HCT116 (cell line): ENCODE results near the gene HMGB4. TPM values are rescaled to one million over a fixed set of nuclear protein-coding genes. Genes with fewer than 3 reads are reported as not detected.

Source experiments
- ATAC-seq: fragments of 200-7000 bp; cut with Tn5 transposase; 2 replicates; pipeline ENCODE4 v1.9.1; 2020; ENCODE audit warnings: mild to moderate bottlenecking, moderate library complexity
- BruUV-seq: library from RNA; stranded (reverse); fragments of 400-500 nt; replicated peaks from 2 replicates; lab custom pipeline; 2021; lab: Mats Ljungman, UMichigan
- CTCF ChIA-PET: fragments of 300-600 bp; sonication (Branson Sonifier 250); formaldehyde crosslinking; loops from one replicate; lab custom pipeline; 2021; ENCODE audit warnings: antibody characterized with exemption; lab: Charles Lee
- POLR2A ChIA-PET: fragments of 300-600, 350-600 bp; sonication (Branson Sonifier 250); formaldehyde crosslinking; loops from one replicate; lab custom pipeline; 2021; ENCODE audit warnings: antibody characterized with exemption; lab: Charles Lee
- RAD21 ChIA-PET, 2 experiments: fragments of 300-600 bp; sonication (Branson Sonifier 250); formaldehyde crosslinking; loops; one replicate each; lab custom pipeline; 2023; ENCODE audit warnings: low total read pairs in 2 of 2; ENCODE audit not compliant: uncharacterized antibody in 2 of 2, unreplicated experiment in 2 of 2, low non-redundant PET in 1 of 2; lab: Charles Lee
- DNase-seq: peaks from one replicate; pipeline ENCODE4 v3.0.0-alpha.2; 2010; ENCODE audit warnings: low read depth, low spot score
- H2AFZ ChIP-seq: fragments of 200-600 bp; shearing (Covaris generic), sonication (generic); 2 replicates; pipeline ENCODE4 v1.6.1; 2017; ENCODE audit warnings: low read depth, mixed run types, mixed read lengths, antibody characterized with exemption, low read length; ENCODE audit not compliant: poor library complexity, severe bottlenecking
- H3K27ac ChIP-seq: 2 replicates; pipeline ENCODE4 v1.5.1; 2012; ENCODE audit warnings: low read depth, low read length
- H3K27me3 ChIP-seq: fragments of 200-600 bp; sonication (generic); 2 replicates; pipeline ENCODE4 v1.6.1; 2016; ENCODE audit warnings: mixed run types, low read length, mixed read lengths; ENCODE audit not compliant: insufficient read depth
- H3K36me3 ChIP-seq, 2 experiments: fragments of 200-500 bp in 1 of 2; fragments of 200-600 bp in 1 of 2; sonication (Bioruptor generic) in 1 of 2; sonication (generic) in 1 of 2; 2 replicates each; pipeline versions ENCODE4 v1.5.1 to v1.6.1; 2014 to 2016; ENCODE audit warnings: low read length in 2 of 2, inconsistent platforms in 1 of 2, mixed read lengths in 1 of 2, mixed run types in 1 of 2; ENCODE audit not compliant: insufficient read depth in 2 of 2, control insufficient read depth in 1 of 2
- H3K4me1 ChIP-seq, 2 experiments: fragments of 200-600 bp in 1 of 2; sonication (generic) in 1 of 2; 2 replicates each; pipeline versions ENCODE4 v1.5.1 to v1.6.1; 2012 to 2017; ENCODE audit warnings: low read length in 2 of 2, inconsistent platforms in 1 of 2, mild to moderate bottlenecking in 1 of 2, mixed read lengths in 1 of 2, mixed run types in 1 of 2, moderate library complexity in 1 of 2; ENCODE audit not compliant: insufficient read depth in 2 of 2, control insufficient read depth in 1 of 2
- H3K4me2 ChIP-seq: fragments of 200-600 bp; sonication (generic); 2 replicates; pipeline ENCODE4 v1.6.1; 2017; ENCODE audit warnings: mixed run types, low read length, mixed read lengths
- H3K4me3 ChIP-seq, 2 experiments: fragments of 200-600 bp in 1 of 2; sonication (generic) in 1 of 2; replicated peaks in 1 of 2; 2 replicates each; pipeline ENCODE4 v1.5.1; 2011 to 2016; ENCODE audit warnings: low read length in 2 of 2, control low read depth in 1 of 2, low read depth in 1 of 2, mild to moderate bottlenecking in 1 of 2, mixed read lengths in 1 of 2, mixed run types in 1 of 2
- H3K79me2 ChIP-seq: fragments of 200-600 bp; sonication (generic); 2 replicates; pipeline ENCODE4 v1.6.1; 2017; ENCODE audit warnings: mild to moderate bottlenecking, mixed run types, low read length, moderate library complexity, mixed read lengths; ENCODE audit not compliant: insufficient read depth
- H3K9ac ChIP-seq: fragments of 200-600 bp; sonication (generic); 2 replicates; pipeline ENCODE4 v1.6.1; 2016; ENCODE audit warnings: low read length, mixed read lengths
- H3K9me2 ChIP-seq: fragments of 200-600 bp; sonication (generic), shearing (Covaris generic); 2 replicates; pipeline ENCODE4 v1.6.1; 2017; ENCODE audit warnings: mixed run types, mild to moderate bottlenecking, moderate library complexity; ENCODE audit not compliant: insufficient read depth
- H3K9me3 ChIP-seq, 2 experiments: fragments of 200-500 bp in 1 of 2; fragments of 200-600 bp in 1 of 2; sonication (Bioruptor generic) in 1 of 2; sonication (generic) in 1 of 2; 2 replicates each; pipeline ENCODE4 v1.6.1; 2014 to 2017; ENCODE audit warnings: low read length in 2 of 2, mixed read lengths in 2 of 2, inconsistent platforms in 1 of 2, low read depth in 1 of 2, mild to moderate bottlenecking in 1 of 2, mixed run types in 1 of 2, moderate library complexity in 1 of 2; ENCODE audit not compliant: control insufficient read depth in 1 of 2, insufficient read depth in 1 of 2
- H4K20me1 ChIP-seq: fragments of 200-600 bp; sonication (generic), shearing (Covaris generic); 2 replicates; pipeline ENCODE4 v1.6.1; 2017; ENCODE audit warnings: mixed run types, mild to moderate bottlenecking, moderate library complexity; ENCODE audit not compliant: insufficient read depth
- ATF3 ChIP-seq: IDR thresholded peaks from 2 replicates; pipeline ENCODE4 v1.6.1; 2012
- CBX3 ChIP-seq: IDR thresholded peaks from 2 replicates; pipeline ENCODE4 v1.6.1; 2012; ENCODE audit warnings: low read depth
- CEBPB ChIP-seq: IDR thresholded peaks from 2 replicates; pipeline ENCODE4 v1.6.1; 2012; ENCODE audit warnings: low read depth
- CTCF ChIP-seq, 3 experiments: fragments of 200-600 bp in 1 of 3; sonication (generic) in 1 of 3; IDR thresholded peaks in 2 of 3; conservative IDR thresholded peaks in 1 of 3; 2 replicates each; pipeline ENCODE4 v1.5.1; 2012 to 2017; ENCODE audit warnings: low read depth in 2 of 3, low read length in 2 of 3, antibody characterized with exemption in 1 of 3, borderline replicate concordance in 1 of 3, control low read depth in 1 of 3, mild to moderate bottlenecking in 1 of 3, mixed read lengths in 1 of 3, mixed run types in 1 of 3, moderate library complexity in 1 of 3; ENCODE audit not compliant: insufficient read depth in 1 of 3
- EGR1 ChIP-seq: IDR thresholded peaks from 2 replicates; pipeline ENCODE4 v1.6.1; 2012; ENCODE audit warnings: low read depth
- ELF1 ChIP-seq: IDR thresholded peaks from 2 replicates; pipeline ENCODE4 v1.6.1; 2012; ENCODE audit warnings: low read depth, borderline replicate concordance
- EZH2phosphoT487 ChIP-seq: fragments of 200-600 bp; IDR thresholded peaks from 2 replicates; pipeline ENCODE4 v1.6.1; 2018; ENCODE audit warnings: antibody characterized with exemption, borderline replicate concordance
- RAD21 ChIP-seq: IDR thresholded peaks from 2 replicates; pipeline ENCODE4 v1.6.1; 2012; ENCODE audit warnings: low read depth, mild to moderate bottlenecking
- REST ChIP-seq: IDR thresholded peaks from 2 replicates; pipeline ENCODE4 v1.6.1; 2012; ENCODE audit warnings: low read depth
- SRF ChIP-seq: IDR thresholded peaks from 2 replicates; pipeline ENCODE4 v1.6.1; 2012; ENCODE audit warnings: low read depth
- TCF7L2 ChIP-seq: IDR thresholded peaks from 2 replicates; pipeline ENCODE4 v1.7.0; 2011; ENCODE audit warnings: borderline replicate concordance, inconsistent platforms; ENCODE audit not compliant: insufficient read depth, insufficient read length; ENCODE audit errors: extremely low read depth
- ZBTB33 ChIP-seq: IDR thresholded peaks from 2 replicates; pipeline ENCODE4 v1.6.1; 2011; ENCODE audit warnings: mild to moderate bottlenecking, low read length, moderate library complexity; ENCODE audit not compliant: insufficient replicate concordance; ENCODE audit errors: extremely low read depth
- ZFX ChIP-seq: fragments of 450-650 bp; IDR thresholded peaks from 2 replicates; pipeline ENCODE4 v1.6.1; 2017
- ZNF274 ChIP-seq: fragments of 200-500 bp; sonication (Bioruptor generic); IDR thresholded peaks from 2 replicates; pipeline ENCODE4 v1.6.1; 2014; ENCODE audit warnings: mild to moderate bottlenecking, low read depth, low read length, inconsistent platforms
- intact Hi-C: fragments of 100-400 bp; cut with micrococcal nuclease; formaldehyde crosslinking; loops from 2 replicates; pipeline ENCODE4 v1.10.0; 2022
- total RNA-seq: library from RNA; stranded (reverse); gene quantifications from one replicate; pipeline ENCODE4 v1.2.1, GENCODE V29; 2021; ENCODE audit not compliant: unreplicated experiment

The HMGB4 gene
- total RNA-seq, 1 experiment from 2014 or later: not detected

- no peaks in the 10 kb centered on the region for H3K4me1 ChIP-seq
- no peak for ATAC-seq
- intact Hi-C loops: no loop called here
- TF ChIP-seq TCF7L2 (no peak), ATF3 (no peak), EGR1 (no peak), EZH2phosphoT487 (no peak), ZFX (no peak), SRF (no peak), RAD21 (no peak), CBX3 (no peak), ZNF274 (no peak), ZBTB33 (no peak), ELF1 (no peak), CTCF (IDR thresholded peaks at IDR 0.05 in 2 of 3, conservative IDR thresholded peaks at IDR 0.05 in 1 of 3; ENCODE audit: borderline replicate concordance in 1 of 3, insufficient read depth in 1 of 3, low read depth in 2 of 3, low read length in 2 of 3) (no peak), CEBPB (no peak), REST (no peak)
- TF ChIP-seq, all 23 proteins: peak for 0
- Histone ChIP-seq H3K9ac (no peak overlapping the region), H3K79me2 (no peaks in the 10 kb centered on the region), H3K9me3 (no peaks in the 10 kb centered on the region), H2AFZ (no peak overlapping the region), H3K27ac (no peak overlapping the region), H3K4me3 (no peak overlapping the region), H3K36me3 (no peaks in the 10 kb centered on the region), H3K4me2 (no peak overlapping the region), H3K27me3 (peaks cover 4% of the 10 kb centered on the region), H3K9me2 (no peaks in the 10 kb centered on the region), H4K20me1 (no peaks in the 10 kb centered on the region)
- ChIA-PET POLR2A (no interaction called here), RAD21 (no interaction called here), CTCF (no interaction called here)
- DNase-seq: no peak
- BruUV-seq: no TSS peak
Measured at GRCh38 chr1:33893147-33893830, 29.4 kb downstream of the HMGB4 start.
